AG09309 (cell line): ENCODE measurements around the gene CHMP4B.

Experiments used
- DNase-seq: peaks from one replicate; pipeline ENCODE4 v3.0.0-alpha.2; 2010; ENCODE audit warnings: low read depth
- H3K4me3 ChIP-seq: 2 replicates; pipeline ENCODE4 v1.5.1; 2011; ENCODE audit warnings: mild to moderate bottlenecking, low read depth, low read length, moderate library complexity; ENCODE audit not compliant: control insufficient read depth
- TF ChIP-seq, protein P1 (sequence below): IDR thresholded peaks from 2 replicates; pipeline ENCODE4 v1.5.1; 2011; ENCODE audit warnings: mild to moderate bottlenecking, low read depth, low read length, inconsistent platforms; ENCODE audit not compliant: insufficient read depth, control insufficient read depth; ENCODE audit errors: missing control alignments

The CHMP4B gene

DNA sequence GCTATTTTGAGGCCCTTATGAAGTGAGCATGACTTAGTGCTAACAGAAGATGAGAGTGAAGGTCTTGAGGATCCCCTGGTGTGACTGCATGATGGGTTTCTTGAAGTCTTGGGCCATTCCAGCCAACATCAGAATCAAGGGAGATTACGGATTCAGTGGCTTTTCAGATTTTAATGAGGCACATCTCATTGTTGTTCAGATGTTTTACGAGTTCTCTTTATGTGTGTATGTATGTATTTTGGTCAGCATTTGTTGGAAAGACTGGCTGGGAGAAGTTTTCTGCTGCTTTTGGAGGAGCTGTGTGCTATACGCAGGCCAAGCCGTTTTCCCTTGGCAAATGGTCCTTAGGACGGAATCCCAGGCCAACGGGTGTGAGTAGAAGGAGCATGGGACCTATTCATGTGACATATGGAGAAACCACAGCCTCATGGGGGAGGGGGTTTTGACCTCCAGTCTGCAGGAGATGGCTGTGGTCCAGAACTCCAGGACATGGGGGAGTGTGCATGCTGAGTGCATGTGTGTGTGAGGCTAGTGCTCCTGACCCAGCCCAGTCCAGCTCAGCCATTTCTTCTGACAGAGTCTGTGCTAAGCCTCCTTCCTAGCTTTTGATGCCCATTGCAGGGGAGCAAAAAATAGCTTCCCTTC, 35.3 kb downstream of the CHMP4B start:
- TF ChIP-seq, protein P1, sequence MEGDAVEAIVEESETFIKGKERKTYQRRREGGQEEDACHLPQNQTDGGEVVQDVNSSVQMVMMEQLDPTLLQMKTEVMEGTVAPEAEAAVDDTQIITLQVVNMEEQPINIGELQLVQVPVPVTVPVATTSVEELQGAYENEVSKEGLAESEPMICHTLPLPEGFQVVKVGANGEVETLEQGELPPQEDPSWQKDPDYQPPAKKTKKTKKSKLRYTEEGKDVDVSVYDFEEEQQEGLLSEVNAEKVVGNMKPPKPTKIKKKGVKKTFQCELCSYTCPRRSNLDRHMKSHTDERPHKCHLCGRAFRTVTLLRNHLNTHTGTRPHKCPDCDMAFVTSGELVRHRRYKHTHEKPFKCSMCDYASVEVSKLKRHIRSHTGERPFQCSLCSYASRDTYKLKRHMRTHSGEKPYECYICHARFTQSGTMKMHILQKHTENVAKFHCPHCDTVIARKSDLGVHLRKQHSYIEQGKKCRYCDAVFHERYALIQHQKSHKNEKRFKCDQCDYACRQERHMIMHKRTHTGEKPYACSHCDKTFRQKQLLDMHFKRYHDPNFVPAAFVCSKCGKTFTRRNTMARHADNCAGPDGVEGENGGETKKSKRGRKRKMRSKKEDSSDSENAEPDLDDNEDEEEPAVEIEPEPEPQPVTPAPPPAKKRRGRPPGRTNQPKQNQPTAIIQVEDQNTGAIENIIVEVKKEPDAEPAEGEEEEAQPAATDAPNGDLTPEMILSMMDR = no peak
- H3K4me3 ChIP-seq = no peak overlapping the region
- no peak for DNase-seq

DNA sequence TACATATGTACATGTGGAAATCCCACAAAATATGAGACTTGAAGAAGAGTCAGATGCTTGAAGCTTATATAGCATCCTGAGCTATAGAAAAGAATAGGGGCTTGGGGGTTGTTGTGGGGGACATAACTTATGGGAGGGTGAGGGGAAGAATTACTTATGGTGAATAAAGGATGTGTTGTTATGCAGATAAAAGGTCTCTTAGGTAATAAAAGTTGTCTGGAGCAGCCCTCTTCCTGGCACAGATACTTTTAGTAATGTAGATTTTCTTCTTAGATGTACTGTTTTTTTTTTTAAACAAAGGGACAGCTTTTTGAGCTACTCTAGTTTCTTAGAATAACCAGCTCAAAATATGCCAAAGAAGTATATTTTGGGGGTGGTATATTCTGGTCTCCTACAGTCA, 35.9 kb downstream of the CHMP4B start:
- no peak for DNase-seq

DNA sequence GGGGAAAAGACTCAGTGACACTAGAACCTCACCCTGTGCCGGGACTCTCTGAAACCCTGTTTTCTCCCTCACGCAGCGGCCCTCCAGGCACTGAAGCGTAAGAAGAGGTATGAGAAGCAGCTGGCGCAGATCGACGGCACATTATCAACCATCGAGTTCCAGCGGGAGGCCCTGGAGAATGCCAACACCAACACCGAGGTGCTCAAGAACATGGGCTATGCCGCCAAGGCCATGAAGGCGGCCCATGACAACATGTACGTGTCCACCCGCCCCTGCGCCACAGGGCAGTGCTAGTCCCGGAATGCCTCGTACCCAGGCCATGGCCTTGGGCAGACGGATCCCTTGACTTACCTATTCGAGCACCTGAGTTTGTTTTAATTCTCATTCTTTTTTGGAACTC, 37.2 kb downstream of the CHMP4B start:
- TF ChIP-seq, protein P1 = no peak
- H3K4me3 ChIP-seq = no peak overlapping the region
- no peak for DNase-seq

More for the DNA sequence above, 35.9 kb downstream of the CHMP4B start:
- H3K4me3 ChIP-seq = no peak overlapping the region
- TF ChIP-seq, protein P1 = no peak

DNA sequence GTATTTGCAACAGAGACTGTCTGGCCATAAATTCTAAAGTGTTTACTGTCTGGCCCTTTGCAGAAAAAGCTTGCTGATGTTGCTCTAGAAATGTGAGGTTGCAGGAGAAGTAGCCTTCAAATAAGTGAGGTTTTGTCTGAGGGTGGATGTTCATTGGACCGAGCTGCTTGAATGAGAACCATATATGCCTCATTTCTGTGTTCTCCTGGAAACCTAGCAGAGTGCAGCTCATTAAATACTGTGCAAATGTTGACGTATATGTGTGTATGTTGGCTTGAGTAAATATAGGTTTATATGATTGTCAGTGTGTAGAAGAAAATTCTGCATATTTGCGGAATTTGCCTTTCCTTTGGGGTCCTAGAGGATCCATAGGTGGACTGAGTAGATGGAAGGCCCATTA, 39.0 kb downstream of the CHMP4B start:
- no peak for DNase-seq
- no peak overlapping the region for H3K4me3 ChIP-seq
- TF ChIP-seq, protein P1 = no peak

DNA sequence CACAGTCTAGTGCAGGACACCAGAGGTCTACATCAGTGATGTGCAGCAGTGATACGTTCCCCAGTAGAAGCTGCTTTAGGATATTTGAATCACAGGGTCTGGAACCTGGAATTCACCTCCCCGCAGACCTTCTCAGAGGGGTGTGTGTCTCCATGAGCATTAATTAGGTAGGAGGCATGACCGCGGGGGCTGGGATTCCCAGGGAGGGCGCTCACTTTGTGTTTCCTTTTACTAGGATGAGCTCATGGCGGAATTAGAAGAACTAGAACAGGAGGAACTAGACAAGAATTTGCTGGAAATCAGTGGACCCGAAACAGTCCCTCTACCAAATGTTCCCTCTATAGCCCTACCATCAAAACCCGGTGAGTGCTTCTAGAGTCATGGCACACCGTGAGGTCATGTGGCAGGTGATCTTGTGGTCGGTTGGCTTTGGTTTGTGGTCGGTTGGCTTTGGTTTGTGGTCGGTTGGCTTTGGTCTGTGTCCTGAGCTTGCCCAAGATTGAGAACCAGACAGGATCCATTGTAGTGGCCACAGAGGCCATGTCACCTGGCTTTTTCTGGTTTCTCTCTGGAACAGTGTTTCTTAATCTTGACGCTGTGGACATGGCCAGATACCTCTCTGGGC, 40.8 kb downstream of the CHMP4B start:
- no peak for DNase-seq
- TF ChIP-seq, protein P1 = no peak
- H3K4me3 ChIP-seq = no peak overlapping the region

DNA sequence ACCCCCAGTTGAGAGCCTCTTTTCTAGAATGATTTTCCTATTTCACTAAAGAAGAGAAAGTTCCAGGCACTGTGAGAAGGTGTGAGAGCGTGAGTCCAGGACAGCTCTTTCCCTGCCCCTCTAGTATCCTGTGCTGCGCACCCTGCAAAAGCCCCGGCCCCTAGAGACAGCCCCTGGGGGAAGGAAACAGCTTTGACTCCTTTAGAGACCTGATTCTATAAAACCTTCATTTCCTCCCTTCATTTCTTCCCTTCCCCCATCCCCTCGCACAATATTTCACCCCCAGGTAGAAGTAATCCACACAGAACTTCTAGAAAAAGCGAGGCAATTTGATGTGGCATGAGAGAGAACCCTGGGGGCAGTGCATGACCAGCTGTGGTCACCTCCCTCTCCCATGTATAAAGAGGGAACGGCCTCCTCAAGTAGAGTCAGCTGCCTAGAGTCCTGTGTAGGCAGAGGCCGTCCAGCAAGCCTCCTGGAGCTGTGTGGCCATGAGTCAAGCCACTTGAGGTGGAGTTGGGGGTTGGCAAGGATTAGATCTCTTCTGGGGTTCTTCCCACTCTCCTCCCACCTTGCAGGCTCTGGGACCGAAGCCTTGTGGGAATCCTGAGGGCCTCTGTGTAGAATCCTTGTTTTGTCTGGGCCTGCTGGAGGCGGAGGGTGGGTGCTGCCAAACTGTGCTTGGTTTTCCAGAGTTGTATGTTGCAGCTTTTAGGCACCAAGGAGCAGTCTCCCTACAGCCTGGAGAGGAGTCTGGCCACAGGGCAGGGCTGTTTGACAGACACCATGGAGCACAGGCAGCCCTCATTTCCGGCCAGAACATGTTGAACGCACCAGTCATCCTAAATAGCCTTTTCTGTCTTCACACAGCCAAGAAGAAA, 41.7 kb downstream of the CHMP4B start:
- TF ChIP-seq, protein P1 = no peak
- H3K4me3 ChIP-seq = no peak overlapping the region
- DNase-seq = no peak
